Progenitor cell of endocrine pancreas (in vitro differentiated cells): ENCODE measurements around the gene BACH2. TPM values are rescaled to one million over a fixed set of nuclear protein-coding genes. Genes with fewer than 3 reads are reported as not detected.
A peak's percentile ranks its signal among the peaks of the same experiment; 100 is the strongest.
"Not testable (repeated sequence)": the region's sequence is repeated elsewhere in the genome, so short reads cannot be mapped to it uniquely, and the experiment has no call there.

Experiments used
- DNase-seq: peaks from one replicate; pipeline ENCODE4 v3.0.0; 2021; ENCODE audit warnings: low spot score; ENCODE audit not compliant: unreplicated experiment
- H3K27ac Mint-ChIP-seq: 2 replicates; pipeline ENCODE4 v1.8.0; 2021; ENCODE audit warnings: mild to moderate bottlenecking, moderate library complexity, mixed read lengths
- H3K27me3 Mint-ChIP-seq: 2 replicates; pipeline ENCODE4 v1.8.0; 2021; ENCODE audit warnings: mixed read lengths
- H3K36me3 Mint-ChIP-seq: 2 replicates; pipeline ENCODE4 v1.8.0; 2022; ENCODE audit warnings: mixed read lengths; ENCODE audit not compliant: insufficient read depth
- H3K4me1 Mint-ChIP-seq: 2 replicates; pipeline ENCODE4 v1.8.0; 2021; ENCODE audit warnings: low read depth, mixed read lengths
- H3K4me3 Mint-ChIP-seq: 2 replicates; pipeline ENCODE4 v1.8.0; 2021; ENCODE audit warnings: low read depth, mild to moderate bottlenecking, moderate library complexity, mixed read lengths
- H3K9me3 Mint-ChIP-seq: 2 replicates; pipeline ENCODE4 v1.8.0; 2021; ENCODE audit warnings: low read depth, mixed read lengths
- CTCF ChIP-seq: fragments of 200-600 bp; sonication (generic); IDR thresholded peaks from one replicate; pipeline ENCODE4 v1.5.0; 2021; ENCODE audit warnings: antibody characterized with exemption, mild to moderate bottlenecking; ENCODE audit not compliant: unreplicated experiment
- long read RNA-seq: library from polyadenylated mRNA; unstranded; transcript quantifications from one replicate; pipeline ENCODE4 v2.0.0, GENCODE V29; 2020
- total RNA-seq: library from RNA; stranded (reverse); gene quantifications from 2 replicates; pipeline ENCODE4 v1.2.1, GENCODE V29; 2021

Gene BACH2
- 11.2 and 12.3 TPM in 2 replicates for total RNA-seq
- long read RNA-seq, partial matches to known transcripts = 1 of 5 reads
- long read RNA-seq, other reads (novel, unspliced or antisense) = 4 of 5 reads

GRCh38 chr6:90296341-90297114 lies at the start of gene BACH2:
Gene BACH2 (minus strand): TSS chr6:90296843. CDS start chr6:90008844, 287,999 bp downstream.
- Mint-ChIP-seq H3K27me3 (peaks cover 51% of the 10 kb centered on the region), H3K9me3 (no peaks in the 10 kb centered on the region), H3K4me1 (peaks cover 14% of the 10 kb centered on the region), H3K36me3 (no peaks in the 10 kb centered on the region), H3K4me3 (peak within 1 kb of the TSS; percentile 80), H3K27ac (peak within 1 kb of the TSS; percentile 88)
- DNase-seq = peak; percentile 86
- TF ChIP-seq CTCF = peak; percentile 17

- H3K27ac Mint-ChIP-seq = no peak overlapping the region
- H3K4me3 Mint-ChIP-seq = no peak overlapping the region
- no peak for DNase-seq
- no peaks in the 10 kb centered on the region for H3K36me3 Mint-ChIP-seq
- no peaks in the 10 kb centered on the region for H3K4me1 Mint-ChIP-seq
- H3K9me3 Mint-ChIP-seq = peaks cover 6% of the 10 kb centered on the region
- TF ChIP-seq CTCF = no peak
- H3K27me3 Mint-ChIP-seq = peaks cover 18% of the 10 kb centered on the region
Measured at GRCh38 chr6:90343576-90343975, 46.9 kb upstream of the BACH2 start.

GRCh38 chr6:90338409-90338808 lies 41.8 kb upstream of the BACH2 start:
- Mint-ChIP-seq H3K4me3 (no peak overlapping the region), H3K27me3 (no peaks in the 10 kb centered on the region), H3K36me3 (no peaks in the 10 kb centered on the region), H3K4me1 (no peaks in the 10 kb centered on the region), H3K9me3 (peaks cover 12% of the 10 kb centered on the region), H3K27ac (no peak overlapping the region)
- no peak for DNase-seq
- no peak for TF ChIP-seq CTCF

- Mint-ChIP-seq H3K36me3 (no peaks in the 10 kb centered on the region), H3K27me3 (no peaks in the 10 kb centered on the region), H3K4me3 (no peak overlapping the region), H3K9me3 (peaks cover 19% of the 10 kb centered on the region), H3K4me1 (no peaks in the 10 kb centered on the region), H3K27ac (no peak overlapping the region)
- DNase-seq = no peak
- TF ChIP-seq CTCF = no peak
Measured at GRCh38 chr6:90336388-90336947, 39.8 kb upstream of the BACH2 start.

GRCh38 chr6:90333928-90334327 lies 37.3 kb upstream of the BACH2 start:
- no peak for TF ChIP-seq CTCF
- H3K36me3 Mint-ChIP-seq = no peaks in the 10 kb centered on the region
- no peak overlapping the region for H3K27ac Mint-ChIP-seq
- H3K27me3 Mint-ChIP-seq = no peaks in the 10 kb centered on the region
- no peak overlapping the region for H3K4me3 Mint-ChIP-seq
- no peak for DNase-seq
- H3K4me1 Mint-ChIP-seq = peaks cover 2% of the 10 kb centered on the region
- peaks cover 13% of the 10 kb centered on the region for H3K9me3 Mint-ChIP-seq

GRCh38 chr6:90332978-90333543 lies 36.4 kb upstream of the BACH2 start:
- not testable (repeated sequence) for H3K27ac Mint-ChIP-seq, H3K36me3 Mint-ChIP-seq, H3K4me3 Mint-ChIP-seq, DNase-seq, H3K27me3 Mint-ChIP-seq, H3K4me1 Mint-ChIP-seq
- peaks cover 13% of the 10 kb centered on the region for H3K9me3 Mint-ChIP-seq
